Measurements from ENCODE around the gene GAS2L3. TPM values are rescaled to one million over a fixed set of nuclear protein-coding genes. Genes with fewer than 3 reads are reported as not detected.

Gene GAS2L3
- total and polyA plus RNA-seq, 9 of the 15 experiments (the other 6 are each of a cell fraction or from before 2014, with no cell fraction given) = 1.5 to 9.8 (median 3.5) TPM

GRCh38 chr12:100555722-100556121 is 17.8 kb upstream of the GAS2L3 start:
- Histone ChIP-seq H3K36me3 (ENCODE audit: control insufficient read depth, insufficient read depth, low read length) (no peaks in the 10 kb centered on the region), H3K4me3 (no peak overlapping the region), H3K27me3 (ENCODE audit: control insufficient read depth in 2 of 2, insufficient read depth in 2 of 2, low read length in 2 of 2) (peaks cover 0 to 2% of the 10 kb centered on the region in 2 experiments; a peak in 1 of 5 replicates), H3K4me2 (ENCODE audit: insufficient read depth, low read length) (no peak overlapping the region), H2AFZ (ENCODE audit: low read depth, low read length) (no peak overlapping the region), H3K27ac (ENCODE audit: extremely low read depth, low read depth, low read length) (no peak overlapping the region), H3K79me2 (ENCODE audit: control insufficient read depth, insufficient read depth, low read length) (no peaks in the 10 kb centered on the region), H3K9ac (ENCODE audit: insufficient read depth in 1 of 2, low read depth in 2 of 2, low read length in 2 of 2) (no peak overlapping the region), H4K20me1 (replicated peaks; ENCODE audit: control insufficient read depth, insufficient read depth, low read length) (no peaks in the 10 kb centered on the region), H3K9me3 (replicated peaks; ENCODE audit: control insufficient read depth, insufficient read depth, low read depth, low read length) (no peaks in the 10 kb centered on the region), H3K4me1 (replicated peaks in 1 of 2; ENCODE audit: control insufficient read depth in 2 of 2, insufficient read depth in 2 of 2, low read length in 2 of 2) (no peaks in the 10 kb centered on the region), H3K9me1 (ENCODE audit: control insufficient read depth, insufficient read depth, low read length) (no peaks in the 10 kb centered on the region)
- WGBS (ENCODE audit: insufficient coverage, low coverage, missing lambda C conversion rate) = 4% methylated on average over 2 of the region's 2 CpGs
- intact Hi-C loops (cut with micrococcal nuclease) = loop anchor here (10.0 kb wide), 1 partner anchor 1511 kb away; no protein-coding TSS in a partner anchor
- DNase-seq (ENCODE audit: extremely low read depth in 1 of 4, low spot score in 3 of 4) (no peak), ATAC-seq (no peak), FAIRE-seq (no peak)
- ChIA-PET POLR2A (no interaction called here), CTCF (ENCODE audit: low intra/inter-chr PET ratio) (interaction anchor here (2.2 kb wide), 1 partner anchor 321 kb away, joined by 32 read pairs; no protein-coding TSS in a partner anchor)
- in situ Hi-C loops (cut with MboI) = loop anchor here (10.0 kb wide), 1 partner anchor 201 kb away; the partner anchor contains the start of gene SLC17A8
- BruUV-seq (replicated peaks) = no TSS peak
- TF ChIP-seq EHMT2 (IDR thresholded peaks at IDR 0.05) (no peak), BCOR (IDR thresholded peaks at IDR 0.05) (no peak), SRSF9 (IDR thresholded peaks at IDR 0.05; ENCODE audit: borderline replicate concordance, low read depth, low read length) (no peak), RREB1 (CRISPR knock-in tag; IDR thresholded peaks at IDR 0.05) (no peak), ETV5 (CRISPR knock-in tag; IDR thresholded peaks at IDR 0.05; ENCODE audit: low read depth) (no peak), TFAP4 (CRISPR knock-in tag; IDR thresholded peaks at IDR 0.05; ENCODE audit: borderline replicate concordance) (no peak), TCF7L2 (IDR thresholded peaks at IDR 0.05; ENCODE audit: low read depth, low read length) (no peak), SPI1 (IDR thresholded peaks at IDR 0.05; ENCODE audit: borderline replicate concordance, low read depth, low read length) (no peak), ZNF444 (CRISPR knock-in tag; IDR thresholded peaks at IDR 0.05) (no peak), HDAC8 (tag; IDR thresholded peaks at IDR 0.05) (no peak), MYBL2 (IDR thresholded peaks at IDR 0.05; ENCODE audit: low read depth) (no peak), MYBL2 (CRISPR knock-in tag; IDR thresholded peaks at IDR 0.05; ENCODE audit: borderline replicate concordance) (no peak), ZNF23 (CRISPR knock-in tag; IDR thresholded peaks at IDR 0.05) (no peak), HDAC2 (IDR thresholded peaks at IDR 0.05) (no peak), THRAP3 (IDR thresholded peaks at IDR 0.05; ENCODE audit: borderline replicate concordance) (no peak), NFE2 (IDR thresholded peaks at IDR 0.05; ENCODE audit: low read depth) (no peak), ZNF512 (tag; IDR thresholded peaks at IDR 0.05) (no peak)
